Effector CD8-positive, alpha-beta T cell (primary cell): ENCODE results near the gene COL4A1.

ENCODE experiments used
- DNase-seq: peaks from one replicate; lab custom pipeline; 2025; lab: John Stamatoyannopoulos, UW

The COL4A1 gene

GRCh38 chr13:110162866-110163658, 143.9 kb downstream of the COL4A1 start:
- no peak for DNase-seq

DNA sequence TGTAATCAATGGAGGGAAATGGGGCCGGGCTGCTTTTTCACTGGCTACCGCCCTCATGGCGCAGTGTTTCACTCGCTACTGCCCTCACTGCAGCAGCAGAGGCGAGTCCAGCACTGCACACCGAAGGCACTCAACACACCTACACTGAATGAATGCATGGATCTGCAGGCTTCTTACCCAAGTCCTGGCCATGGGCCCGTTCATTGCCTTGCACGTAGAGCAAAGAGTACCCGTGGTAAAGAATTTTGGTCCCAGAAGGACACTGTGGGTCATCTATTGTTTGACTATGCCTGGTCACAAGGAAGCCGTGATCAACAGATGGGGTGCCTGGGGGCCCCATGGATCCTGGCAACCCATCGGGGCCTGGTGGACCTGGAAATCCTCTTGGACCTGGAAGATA, 144.9 kb downstream of the COL4A1 start:
- no peak for DNase-seq

- DNase-seq, result no peak
Observed at GRCh38 chr13:110161112-110161882, 145.7 kb downstream of the COL4A1 start.

DNA sequence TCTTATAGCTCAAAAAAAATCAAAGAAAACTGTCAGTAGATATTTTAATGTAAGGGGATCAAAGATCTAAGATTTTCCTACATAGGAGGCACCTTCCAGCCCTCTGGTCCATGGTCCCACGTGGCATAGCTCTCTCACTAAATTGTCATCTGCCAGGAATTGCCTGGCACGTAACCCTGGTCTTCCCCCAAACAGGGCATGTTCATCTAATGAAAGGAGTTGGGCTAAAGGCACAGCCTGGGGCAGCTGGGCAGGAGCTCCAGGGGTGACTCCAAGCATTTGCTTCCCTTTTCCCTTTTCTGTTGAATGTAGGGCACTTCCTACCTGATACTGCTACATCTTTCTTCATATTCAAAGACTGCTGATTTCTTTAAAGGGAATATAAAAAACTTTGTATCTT, 148.7 kb downstream of the COL4A1 start:
- no peak for DNase-seq

GRCh38 chr13:110157718-110158117, 149.2 kb downstream of the COL4A1 start:
- no peak for DNase-seq

DNA sequence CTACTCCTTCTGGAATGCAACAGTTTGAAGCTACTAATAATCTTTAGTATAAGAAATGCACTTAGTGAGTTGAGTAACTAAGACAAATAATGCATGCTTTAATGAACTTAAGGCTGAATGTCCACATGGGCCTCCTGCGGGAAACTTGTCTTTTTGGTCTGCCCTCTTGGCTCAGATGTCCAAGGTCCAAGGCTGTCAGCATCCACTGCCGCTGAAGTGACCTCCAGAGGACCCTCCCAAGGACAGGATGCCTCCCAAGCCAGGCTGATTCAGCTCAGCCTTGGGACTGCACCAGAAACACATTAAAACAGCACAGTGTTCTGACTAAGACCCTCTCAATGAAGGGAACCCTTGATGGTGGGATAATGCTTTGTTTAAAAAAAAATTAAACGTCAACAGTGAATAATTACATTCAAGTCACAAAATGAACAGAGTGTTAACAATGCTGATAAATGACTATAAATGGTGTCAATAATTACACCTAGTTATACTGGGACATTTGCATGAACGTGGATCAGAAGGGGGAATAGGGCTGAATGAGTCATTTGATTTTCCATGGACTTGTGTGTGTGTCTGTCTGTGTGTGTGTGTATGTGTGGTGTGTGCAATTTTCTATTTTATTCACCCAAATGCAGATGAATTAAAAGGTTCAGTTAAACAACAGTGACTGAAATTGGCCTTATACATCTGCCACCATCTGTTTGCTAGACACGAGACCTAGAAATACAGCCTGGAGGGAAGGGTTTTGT, 150.5 kb downstream of the COL4A1 start:
- no peak for DNase-seq

DNA sequence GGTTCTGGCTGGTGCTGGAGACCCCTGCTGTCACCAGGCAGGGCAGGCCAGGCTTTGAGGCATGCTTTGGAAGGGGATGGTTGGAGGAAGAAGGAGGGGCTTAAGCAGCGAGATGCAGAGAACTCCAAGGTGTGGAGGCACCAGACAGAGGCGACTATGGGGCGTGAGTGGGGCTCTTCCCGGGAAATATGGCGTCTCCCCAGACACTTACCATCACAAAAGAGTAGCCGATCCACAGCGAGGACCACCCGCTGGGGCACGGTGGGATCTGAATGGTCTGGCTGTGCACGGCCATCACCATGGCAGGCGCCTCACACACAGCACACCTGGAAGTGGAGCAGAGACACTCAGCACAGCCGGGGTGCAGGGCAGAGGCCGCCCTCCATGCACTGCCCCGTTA, 151.9 kb downstream of the COL4A1 start:
- no peak for DNase-seq

- no peak for DNase-seq
Observed at GRCh38 chr13:110154410-110154933, 152.5 kb downstream of the COL4A1 start.

- DNase-seq, result no peak
Observed at GRCh38 chr13:110152351-110152750, 154.6 kb downstream of the COL4A1 start.

DNA sequence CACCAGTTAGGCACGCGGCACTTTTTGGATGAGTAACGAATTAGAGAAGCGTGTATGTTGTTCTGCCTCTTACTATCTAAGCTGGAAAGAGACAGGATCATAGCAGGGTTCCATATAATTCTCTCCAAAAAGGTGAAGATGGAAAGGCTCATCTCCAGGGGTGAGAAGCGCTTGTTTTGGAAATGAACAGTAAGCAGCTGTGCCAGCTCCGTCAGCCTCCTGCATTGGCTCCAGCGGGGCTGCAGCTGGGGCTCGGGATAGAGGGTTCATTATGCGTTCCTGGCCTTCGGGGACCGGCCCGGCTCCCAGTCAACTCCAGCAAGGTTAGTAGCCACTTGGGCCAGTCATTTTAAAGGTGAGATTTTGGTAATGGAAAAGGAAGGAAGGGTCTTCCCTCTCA, 155.5 kb downstream of the COL4A1 start:
- DNase-seq, result no peak

DNA sequence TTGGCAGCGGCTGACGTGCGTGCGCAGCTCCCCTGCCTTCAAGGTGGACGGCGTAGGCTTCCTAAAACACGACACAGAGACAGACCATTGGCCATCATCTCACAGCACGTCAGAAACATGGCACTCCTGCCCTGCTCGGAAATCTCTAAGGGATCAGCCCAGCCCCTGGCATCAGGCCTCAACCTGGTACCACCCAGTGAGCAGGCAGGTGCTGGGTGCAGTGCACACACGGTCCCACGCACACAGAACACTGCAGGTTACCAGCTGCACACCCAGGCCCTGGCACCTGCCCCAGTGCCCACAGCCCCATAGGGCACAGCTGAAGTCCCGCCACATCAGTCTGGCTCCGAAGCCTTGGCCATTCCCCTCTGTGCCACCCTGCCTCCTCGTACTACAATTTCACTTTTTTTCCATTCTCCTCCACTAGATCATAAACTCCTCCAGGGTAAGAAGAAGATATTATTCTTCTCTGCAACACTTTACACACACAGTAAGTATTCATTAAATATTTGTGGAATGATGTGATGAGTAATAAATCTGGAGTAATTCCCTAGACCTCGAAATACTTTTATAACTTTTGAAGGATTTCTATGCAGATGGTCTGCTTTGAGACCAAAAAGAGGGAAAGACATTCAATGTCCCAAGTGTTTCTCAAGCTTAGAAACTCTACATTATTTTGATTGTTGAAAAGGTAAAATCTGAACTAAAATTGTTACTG, 156.4 kb downstream of the COL4A1 start:
- no peak for DNase-seq

- DNase-seq, result no peak
Observed at GRCh38 chr13:110149036-110149435, 157.9 kb downstream of the COL4A1 start.

DNA sequence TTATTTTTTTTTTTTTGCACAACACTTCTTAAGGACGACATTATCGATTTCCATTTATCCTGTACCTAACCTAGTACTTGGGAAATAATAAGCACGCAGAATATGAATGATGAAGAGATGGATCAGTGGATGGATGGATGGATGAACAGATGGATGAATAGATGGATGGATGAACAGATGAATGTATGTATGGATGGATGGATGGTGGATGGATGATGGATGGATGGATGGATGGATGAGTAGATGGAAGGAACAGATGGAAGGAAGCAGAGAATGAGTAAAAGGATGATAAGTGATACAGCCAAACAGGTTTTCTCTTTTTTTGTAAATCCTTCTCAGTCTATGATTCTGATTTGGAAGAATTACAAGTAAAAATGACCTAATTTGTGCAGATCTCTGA, 166.9 kb downstream of the COL4A1 start:
- DNase-seq, result no peak

GRCh38 chr13:110138700-110139036, 168.3 kb downstream of the COL4A1 start:
- DNase-seq, result no peak

DNA sequence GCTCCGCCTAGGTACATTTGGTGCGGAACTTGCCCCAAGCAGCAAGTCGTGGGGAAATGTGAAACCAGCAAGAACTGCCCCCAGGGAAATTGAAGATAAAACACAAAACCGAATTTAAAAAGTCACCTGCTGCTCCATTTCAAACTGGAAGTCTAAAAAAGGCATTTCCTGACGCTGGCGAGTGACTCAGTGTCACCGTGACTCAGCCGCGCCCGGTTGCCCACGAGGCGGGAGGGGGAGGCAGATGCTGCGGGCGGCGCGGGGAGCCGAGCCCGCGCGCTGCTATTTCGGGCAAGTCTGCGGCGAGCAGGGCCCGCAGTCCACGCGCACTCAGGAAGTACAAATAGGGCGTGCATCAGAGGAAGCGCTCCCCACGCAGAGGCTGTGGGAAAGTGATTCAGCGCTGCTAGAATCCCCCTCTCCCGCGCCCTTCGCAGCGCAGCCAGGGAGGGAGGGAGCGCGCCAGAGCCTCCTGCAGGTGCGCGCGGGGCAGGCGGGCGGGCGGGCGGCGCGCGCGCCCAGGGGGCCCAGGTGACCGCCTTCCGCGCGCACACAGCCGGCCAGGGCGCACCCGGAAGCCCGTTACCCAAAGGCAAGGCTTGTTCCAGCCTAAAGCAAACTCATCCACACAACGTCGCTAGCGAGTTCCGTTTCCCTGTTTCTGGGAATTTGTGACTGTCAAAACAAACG, 168.8 kb downstream of the COL4A1 start:
- DNase-seq, result no peak

DNA sequence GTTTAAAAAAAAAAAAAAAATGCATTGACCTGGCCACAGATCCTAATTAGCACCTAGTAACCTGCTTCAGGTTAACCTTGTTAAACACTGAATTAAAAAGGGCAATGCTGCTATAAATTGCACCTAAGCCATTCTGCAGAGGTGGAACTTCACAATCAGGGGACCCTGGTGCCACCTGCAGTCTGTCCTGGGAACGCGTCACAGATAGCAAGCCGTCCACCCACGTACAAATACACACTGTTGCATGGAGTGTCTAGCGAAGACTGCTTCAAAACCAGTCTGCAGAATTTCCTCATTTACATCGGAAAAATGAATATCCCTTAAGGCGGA, 169.3 kb downstream of the COL4A1 start:
- no peak for DNase-seq

- DNase-seq, result no peak
Observed at GRCh38 chr13:110136660-110137585, 170.0 kb downstream of the COL4A1 start.

DNA sequence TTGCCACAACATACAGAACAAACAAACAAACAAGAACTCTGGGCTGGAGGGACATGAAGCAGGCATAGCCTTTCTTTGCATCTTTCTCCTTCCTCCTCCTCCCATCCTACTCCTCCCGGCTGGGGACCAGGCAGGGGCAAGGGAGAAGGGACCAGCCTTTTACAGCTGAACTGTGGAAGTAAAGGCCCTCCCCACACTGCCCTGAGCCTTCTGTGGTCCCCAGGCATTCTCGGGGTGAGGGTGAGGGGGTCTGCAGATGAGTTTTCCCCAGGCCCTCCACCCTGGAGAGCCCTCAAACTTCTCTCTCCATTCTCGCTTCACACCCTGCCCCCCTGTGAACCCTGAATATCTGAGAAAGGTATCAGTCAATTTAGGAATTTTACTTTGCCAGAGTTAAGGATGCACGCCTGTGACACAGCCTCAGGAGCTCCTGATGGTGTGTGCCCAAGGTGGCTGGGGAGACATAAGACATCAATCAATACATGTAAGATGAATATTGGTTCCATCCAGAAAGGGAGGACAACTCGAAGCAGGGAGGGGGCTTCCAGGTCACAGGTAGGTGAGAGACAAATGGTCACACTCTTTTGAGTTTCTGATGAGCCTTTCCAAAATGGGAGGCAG, 170.9 kb downstream of the COL4A1 start:
- no peak for DNase-seq

DNA sequence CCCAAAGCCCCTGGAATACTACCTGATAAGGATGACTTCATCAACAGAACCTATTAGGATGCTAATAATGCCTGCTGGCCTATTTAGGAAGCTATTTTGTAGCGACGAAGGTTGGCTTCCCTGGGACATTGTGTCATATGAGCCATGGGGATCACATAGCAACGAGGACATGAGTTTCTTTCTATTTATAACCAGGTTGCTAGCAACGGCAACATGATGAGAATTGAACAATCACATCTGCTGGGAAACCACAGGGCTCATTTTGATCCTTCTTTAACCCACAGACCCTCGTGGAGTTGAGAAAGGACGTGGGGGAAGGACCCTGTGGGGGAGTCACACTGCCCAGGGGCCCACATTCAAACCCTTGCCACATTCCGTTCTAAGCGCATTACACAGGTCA, 172.2 kb downstream of the COL4A1 start:
- DNase-seq, result no peak
